ENCODE data around the gene WDR82. TPM values are rescaled to one million over a fixed set of nuclear protein-coding genes. Genes with fewer than 3 reads are reported as not detected.
"Not testable (repeated sequence)": the region's sequence is repeated elsewhere in the genome, so short reads cannot be mapped to it uniquely, and the experiment has no call there.

WDR82 gene
- total and polyA plus RNA-seq, 10 of the 15 experiments (the other 5 are each of a cell fraction or from before 2014, with no cell fraction given) = 10.1 to 82.4 (median 48.7) TPM

DNA sequence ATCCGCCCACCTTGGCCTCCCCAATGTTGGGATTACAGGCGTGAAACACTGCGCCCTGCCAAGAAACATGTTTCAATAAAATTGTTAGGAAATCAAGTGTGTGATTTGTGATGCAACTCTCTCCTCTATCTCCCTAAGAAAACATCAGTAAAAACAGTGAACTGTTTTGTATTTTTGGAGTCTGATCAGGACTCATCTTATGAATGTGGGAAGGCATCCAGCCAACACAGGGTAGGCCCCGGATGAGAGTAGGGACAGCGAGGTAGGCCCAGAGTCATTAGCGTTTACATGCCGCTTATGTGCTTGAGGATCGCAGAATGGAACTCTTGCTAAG lies 8.3 kb upstream of the WDR82 start:
- peaks cover 0 to 3% of the 10 kb centered on the region in 2 experiments; a peak in 2 of 4 replicates for H3K36me3 ChIP-seq (ENCODE audit: control insufficient read depth in 2 of 2, insufficient read depth in 2 of 2, low read length in 1 of 2)
- ChIA-PET RAD21 (ENCODE audit: unreplicated experiment) (interaction anchor here (0.6 to 7.5 kb wide), 6 partner anchors 10 to 64 kb away, joined by 3 to 131 read pairs (median 4); no protein-coding TSS in a partner anchor), CTCF (interaction anchor here (2.3 to 19.0 kb wide), 4 partner anchors 8 to 54 kb away, joined by 9 to 451 read pairs (median 48); partner anchors contain the start of gene WDR82), POLR2A (interaction anchor here (0.6 to 3.7 kb wide), 6 partner anchors 9 to 61 kb away, joined by 3 to 48 read pairs (median 7); partner anchors contain the start of genes TLR9 and WDR82), SMC1A (ENCODE audit: uncharacterized antibody, unreplicated experiment) (interaction anchor here (1.1 to 1.5 kb wide), 2 partner anchors 9 to 52 kb away, joined by 3 to 5 read pairs; no protein-coding TSS in a partner anchor)
- H4K20me1 ChIP-seq (ENCODE audit: control insufficient read depth, insufficient read depth) = no peaks in the 10 kb centered on the region
- no peak overlapping the region for H2AFZ ChIP-seq (ENCODE audit: control insufficient read depth, low read depth, low read length)
- intact Hi-C loops (cut with micrococcal nuclease; ENCODE audit: unreplicated experiment) (no loop called here), in situ Hi-C loops (cut with MboI) (no loop called here)
- H3K4me1 ChIP-seq (ENCODE audit: control insufficient read depth, insufficient read depth, low read length) = peaks cover 11% of the 10 kb centered on the region
- no peaks in the 10 kb centered on the region for H3K27me3 ChIP-seq (replicated peaks in 1 of 2; ENCODE audit: control insufficient read depth in 2 of 2, insufficient read depth in 2 of 2, low read length in 1 of 2)
- peaks cover 18% of the 10 kb centered on the region for H3K79me2 ChIP-seq (ENCODE audit: control insufficient read depth, insufficient read depth, low read length)
- peak overlapping the region; percentile 96 for H3K9ac ChIP-seq (ENCODE audit: control insufficient read depth, insufficient read depth, low read length)
- BruUV-seq (replicated peaks) = no TSS peak
- no peak for TF ChIP-seq SREBF1 (IDR thresholded peaks at IDR 0.05; ENCODE audit: low read length)
- no peak for TF ChIP-seq DPF2 (IDR thresholded peaks at IDR 0.05)
- no peak for TF ChIP-seq ZNF384 (IDR thresholded peaks at IDR 0.05; ENCODE audit: borderline replicate concordance, low read depth, low read length)
- TF ChIP-seq ZNF217 (IDR thresholded peaks at IDR 0.05) = no peak
- no peak for TF ChIP-seq ZNF622 (IDR thresholded peaks at IDR 0.05)
- TF ChIP-seq POLR2A (IDR thresholded peaks at IDR 0.05; ENCODE audit: low read depth, low read length) = peak; percentile 33; the same call in 1 of the 2 replicates
- no peak for TF ChIP-seq ZNF274 (IDR thresholded peaks at IDR 0.05; ENCODE audit: insufficient read depth, insufficient read length)
- no peak for TF ChIP-seq HDAC2 (IDR thresholded peaks at IDR 0.05)
- peak overlapping the region; percentile 87 for H3K4me2 ChIP-seq (ENCODE audit: control insufficient read depth, insufficient read depth)
- H3K9me3 ChIP-seq (replicated peaks; ENCODE audit: control insufficient read depth, insufficient read depth, low read length) = no peaks in the 10 kb centered on the region
- FAIRE-seq (no peak), DNase-seq (ENCODE audit: low read depth, low spot score) (no peak), ATAC-seq (no peak)
- peak overlapping the region; percentile 65 for H3K4me3 ChIP-seq
- peak overlapping the region; percentile 99 for H3K27ac ChIP-seq (ENCODE audit: control insufficient read depth, insufficient read depth)
- WGBS (ENCODE audit: insufficient coverage, insufficient replicate concordance, low lambda C conversion rate, missing lambda C conversion rate) = 88% methylated on average over 8 of the region's 8 CpGs

DNA sequence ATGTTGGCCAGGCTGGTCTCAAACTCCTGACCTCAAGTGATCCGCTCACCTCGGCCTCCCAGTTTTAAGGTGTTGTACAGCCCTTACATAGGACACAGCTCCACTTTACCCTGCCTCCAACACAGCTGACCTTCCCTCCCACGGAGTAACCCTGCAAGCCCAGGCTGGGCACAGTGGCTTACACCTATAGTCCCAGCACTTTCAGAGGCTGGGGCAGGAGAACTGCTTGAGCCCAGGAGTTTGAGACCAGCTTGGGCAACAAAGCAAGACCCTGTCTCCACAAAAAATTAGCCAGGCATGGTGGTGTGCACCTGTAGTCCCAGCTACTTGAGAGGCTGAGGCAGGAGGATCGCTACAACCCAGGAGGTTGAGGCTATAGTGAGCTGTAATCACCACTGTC lies 5.6 kb upstream of the WDR82 start:
- 83% methylated on average over 4 of the region's 4 CpGs for WGBS (ENCODE audit: insufficient coverage, insufficient replicate concordance, low lambda C conversion rate, missing lambda C conversion rate)

More for the DNA sequence above, 5.6 kb upstream of the WDR82 start:
- BruUV-seq (replicated peaks); H3K4me2 ChIP-seq (ENCODE audit: control insufficient read depth, insufficient read depth); H3K4me1 ChIP-seq (ENCODE audit: control insufficient read depth, insufficient read depth, low read length); DNase-seq (ENCODE audit: low read depth, low spot score); FAIRE-seq; H3K9me3 ChIP-seq (replicated peaks; ENCODE audit: control insufficient read depth, insufficient read depth, low read length); H3K9ac ChIP-seq (ENCODE audit: control insufficient read depth, insufficient read depth, low read length); H3K4me3 ChIP-seq; ATAC-seq; H3K36me3 ChIP-seq (ENCODE audit: control insufficient read depth in 2 of 2, insufficient read depth in 2 of 2, low read length in 1 of 2); intact Hi-C loops (cut with micrococcal nuclease; ENCODE audit: unreplicated experiment); H2AFZ ChIP-seq (ENCODE audit: control insufficient read depth, low read depth, low read length); H4K20me1 ChIP-seq (ENCODE audit: control insufficient read depth, insufficient read depth); in situ Hi-C loops (cut with MboI); H3K27ac ChIP-seq (ENCODE audit: control insufficient read depth, insufficient read depth); H3K27me3 ChIP-seq (replicated peaks in 1 of 2; ENCODE audit: control insufficient read depth in 2 of 2, insufficient read depth in 2 of 2, low read length in 1 of 2): not testable (repeated sequence)
- peak; percentile 47; the same call in 1 of the 2 replicates for TF ChIP-seq NR2F1 (conservative IDR thresholded peaks at IDR 0.05)
- H3K79me2 ChIP-seq (ENCODE audit: control insufficient read depth, insufficient read depth, low read length) = peaks cover 20% of the 10 kb centered on the region
- RAD21 ChIA-PET (ENCODE audit: unreplicated experiment) = interaction anchor here (1.0 to 1.8 kb wide), 4 partner anchors 31 to 64 kb away, joined by 3 to 5 read pairs (median 4); partner anchors contain the start of gene TLR9
- CTCF ChIA-PET = interaction anchor here (1.2 to 19.0 kb wide), 9 partner anchors 12 to 64 kb away, joined by 4 to 451 read pairs (median 7); partner anchors contain the start of gene TLR9
- POLR2A ChIA-PET = interaction anchor here (0.7 to 8.7 kb wide), 4 partner anchors 33 to 52 kb away, joined by 3 to 60 read pairs (median 6); partner anchors contain the start of gene PPM1M
- SMC1A ChIA-PET (ENCODE audit: uncharacterized antibody, unreplicated experiment) = interaction anchor here (0.9 to 2.7 kb wide), 8 partner anchors 13 to 56 kb away, joined by 3 to 15 read pairs (median 5); no protein-coding TSS in a partner anchor
